HL-60 (cell line): ENCODE data around the gene SMIM1.

Experiments
- DNase-seq, 2 experiments: peaks; one replicate each; pipeline ENCODE4 v3.0.0-alpha.2; 2010 to 2020; ENCODE audit warnings: low read depth in 1 of 2, low spot score in 1 of 2
- H3K27ac ChIP-seq: fragments of 250-450 bp; sonication (Bioruptor Pico); replicated peaks from 2 replicates; pipeline ENCODE4 v1.5.1; 2020; ENCODE audit warnings: mild to moderate bottlenecking, moderate library complexity
- H3K27me3 ChIP-seq: fragments of 250-450 bp; sonication (Bioruptor Pico); 2 replicates; pipeline ENCODE4 v1.5.1; 2021; ENCODE audit warnings: mild to moderate bottlenecking, moderate library complexity; ENCODE audit not compliant: insufficient read depth, poor library complexity, severe bottlenecking
- H3K4me3 ChIP-seq: replicated peaks from 2 replicates; pipeline ENCODE4 v1.5.1; 2011; ENCODE audit warnings: mild to moderate bottlenecking, control low read depth, low read length; ENCODE audit not compliant: insufficient read depth
- CTCF ChIP-seq: IDR thresholded peaks from one replicate; pipeline ENCODE4 v1.5.1; 2011; ENCODE audit warnings: low read length, control low read depth, inconsistent platforms; ENCODE audit not compliant: insufficient read depth
- GABPA ChIP-seq: IDR thresholded peaks from 2 replicates; pipeline ENCODE4 v1.6.1; 2012; ENCODE audit warnings: low read depth
- POLR2AphosphoS5 ChIP-seq: IDR thresholded peaks from 2 replicates; pipeline ENCODE4 v1.6.1; 2012; ENCODE audit warnings: low read depth
- REST ChIP-seq: IDR thresholded peaks from 2 replicates; pipeline ENCODE4 v1.6.1; 2012; ENCODE audit warnings: low read depth; ENCODE audit not compliant: insufficient replicate concordance
- SPI1 ChIP-seq: IDR thresholded peaks from 2 replicates; pipeline ENCODE4 v1.6.1; 2012; ENCODE audit warnings: low read depth, mild to moderate bottlenecking, borderline replicate concordance

SMIM1 gene

DNA sequence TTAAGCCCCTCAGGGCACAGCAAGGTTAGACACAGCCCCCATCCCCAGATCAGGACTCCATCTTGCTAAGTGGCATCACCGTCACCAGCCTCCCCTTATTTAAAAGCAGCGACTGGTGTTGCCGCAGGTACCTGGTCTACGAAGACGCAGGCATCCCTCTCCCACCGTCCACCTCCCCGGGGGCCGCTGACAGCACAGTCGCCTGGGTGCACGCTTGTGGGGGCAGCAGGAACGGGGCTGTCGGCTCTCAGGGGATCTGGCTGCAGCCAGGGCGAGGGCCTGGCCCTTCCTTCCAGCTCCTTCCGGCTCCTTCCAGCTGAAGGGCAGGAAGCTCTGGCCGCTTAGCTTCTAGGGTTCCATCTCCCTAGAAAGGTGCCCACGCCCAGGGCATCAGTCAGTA, 37.9 kb upstream of the SMIM1 start:
- Histone ChIP-seq H3K27me3 (peaks cover 13% of the 10 kb centered on the region), H3K27ac (no peak overlapping the region), H3K4me3 (no peak overlapping the region)
- no peak for DNase-seq
- TF ChIP-seq REST (no peak), SPI1 (no peak), CTCF (no peak), GABPA (no peak), POLR2AphosphoS5 (no peak)

DNA sequence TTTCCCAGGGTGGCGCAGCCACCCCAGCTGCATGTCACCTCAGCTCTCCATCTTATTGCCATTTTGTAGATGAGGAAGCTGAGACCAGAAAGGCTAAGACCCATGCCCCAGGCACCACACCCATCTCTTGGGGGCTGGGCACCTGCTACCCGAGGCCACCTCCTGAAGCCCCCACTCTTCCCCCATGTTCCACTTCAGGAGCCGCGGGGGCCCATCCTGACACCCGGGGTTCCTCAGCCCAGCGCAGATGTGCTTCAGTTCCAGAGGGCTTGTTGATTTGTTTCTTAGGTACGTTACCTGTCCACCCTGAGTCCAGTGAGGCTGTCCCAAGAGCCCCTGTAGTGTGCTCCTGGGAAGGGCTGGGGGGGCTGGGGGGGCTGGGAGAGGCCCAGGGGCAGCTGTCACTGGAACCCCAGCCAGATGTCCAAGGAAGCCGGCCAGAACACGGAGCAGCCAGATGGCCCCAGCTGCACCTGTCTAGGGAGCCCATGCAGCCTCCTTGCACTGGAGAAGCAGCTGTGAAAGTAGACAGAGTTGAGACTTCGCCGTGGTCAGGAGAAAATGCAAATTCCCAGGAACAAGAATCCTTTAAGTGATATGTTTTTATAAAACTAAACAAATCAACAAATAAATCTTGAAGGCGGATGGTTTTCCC, 37.4 kb upstream of the SMIM1 start:
- DNase-seq: no peak
- peaks cover 10% of the 10 kb centered on the region for H3K27me3 ChIP-seq
- TF ChIP-seq REST: no peak
- TF ChIP-seq CTCF: no peak
- no peak for TF ChIP-seq SPI1
- TF ChIP-seq GABPA: no peak
- TF ChIP-seq POLR2AphosphoS5: no peak

DNA sequence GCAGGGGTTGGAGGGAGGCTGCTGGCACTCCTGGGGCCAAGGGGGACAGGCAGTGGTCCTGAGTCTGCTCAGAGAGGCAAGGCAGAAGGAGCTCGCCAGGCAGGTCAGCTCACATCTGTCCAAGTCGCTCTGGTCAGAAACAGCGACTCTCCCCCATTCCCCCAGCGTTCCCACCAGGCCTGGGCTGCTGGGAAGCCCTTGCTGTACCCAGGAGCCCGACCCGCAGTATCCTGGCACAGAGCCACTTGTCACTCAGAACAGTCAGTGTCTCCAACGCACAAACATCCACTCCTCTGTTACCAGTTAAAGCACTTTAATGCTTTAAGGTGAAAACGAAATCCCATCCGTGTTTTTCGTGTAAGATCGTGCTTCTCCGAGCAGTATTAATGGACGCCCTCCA, 36.9 kb upstream of the SMIM1 start:
- Histone ChIP-seq H3K4me3 (no peak overlapping the region), H3K27ac (no peak overlapping the region), H3K27me3 (peaks cover 5% of the 10 kb centered on the region)
- TF ChIP-seq SPI1: no peak
- TF ChIP-seq POLR2AphosphoS5: no peak
- TF ChIP-seq REST: no peak
- no peak for TF ChIP-seq GABPA
- TF ChIP-seq CTCF: no peak
- DNase-seq: no peak

More for the DNA sequence above, 37.4 kb upstream of the SMIM1 start:
- Histone ChIP-seq H3K27ac (no peak overlapping the region), H3K4me3 (no peak overlapping the region)
